LNCaP clone FGC (cell line): Measurements from ENCODE around the gene CASP14.
"Not testable (repeated sequence)": the region's sequence is repeated elsewhere in the genome, so short reads cannot be mapped to it uniquely, and the experiment has no call there.

ENCODE experiments used
- DNase-seq: peaks from one replicate; pipeline ENCODE4 v3.0.0-alpha.2; 2011; ENCODE audit warnings: low read depth
- H3K4me3 ChIP-seq: 2 replicates; pipeline ENCODE4 v1.5.1; 2011; ENCODE audit warnings: mild to moderate bottlenecking, low read depth, low read length, control low read depth
- CTCF ChIP-seq: IDR thresholded peaks from 2 replicates; pipeline ENCODE4 v1.5.1; 2012; ENCODE audit warnings: mild to moderate bottlenecking; ENCODE audit not compliant: control insufficient read depth, insufficient read depth; ENCODE audit errors: extremely low read depth

CASP14 gene

GRCh38 chr19:15042003-15042402, 7.3 kb upstream of the CASP14 start:
- DNase-seq: no peak
- H3K4me3 ChIP-seq: no peak overlapping the region
- TF ChIP-seq CTCF: no peak

DNA sequence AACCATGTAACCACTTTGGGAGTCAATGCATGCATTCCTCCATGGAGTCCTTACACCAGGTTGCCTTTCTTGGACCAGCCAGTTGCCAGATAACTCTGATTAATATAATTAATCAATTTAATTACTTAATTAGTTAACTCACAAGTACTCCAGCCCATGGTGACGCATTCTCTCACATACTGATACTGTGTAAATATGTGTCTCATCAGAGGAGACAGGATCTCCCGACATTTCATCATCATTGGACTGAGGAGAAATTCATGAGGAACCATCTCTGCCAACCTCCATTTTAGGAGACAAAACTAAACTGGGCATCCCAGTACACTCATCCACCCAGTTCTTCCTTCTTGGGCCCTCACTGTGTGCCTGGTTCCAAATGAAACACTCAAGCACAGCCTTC, 6.5 kb upstream of the CASP14 start:
- DNase-seq: no peak
- no peak for TF ChIP-seq CTCF
- no peak overlapping the region for H3K4me3 ChIP-seq

DNA sequence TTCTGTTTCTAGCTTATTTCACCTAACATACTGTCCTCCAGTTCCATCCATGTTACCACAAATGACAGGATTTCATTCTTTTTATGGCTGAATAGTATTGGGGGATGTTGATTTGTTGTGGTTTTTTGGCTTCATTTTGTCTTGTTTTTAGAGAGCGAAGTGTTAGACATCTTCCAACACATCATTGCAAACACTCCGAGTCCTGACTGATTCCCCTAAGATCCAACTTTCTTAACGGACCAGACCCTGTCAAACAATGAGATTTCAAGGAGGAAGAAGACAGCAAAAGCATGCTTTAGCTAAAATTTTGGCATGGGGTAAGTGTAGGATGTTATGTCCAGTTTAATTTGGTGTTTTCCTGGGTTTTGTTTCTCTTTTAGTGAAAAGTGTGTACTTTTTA, 3.8 kb upstream of the CASP14 start:
- H3K4me3 ChIP-seq: no peak overlapping the region
- no peak for TF ChIP-seq CTCF
- no peak for DNase-seq

DNA sequence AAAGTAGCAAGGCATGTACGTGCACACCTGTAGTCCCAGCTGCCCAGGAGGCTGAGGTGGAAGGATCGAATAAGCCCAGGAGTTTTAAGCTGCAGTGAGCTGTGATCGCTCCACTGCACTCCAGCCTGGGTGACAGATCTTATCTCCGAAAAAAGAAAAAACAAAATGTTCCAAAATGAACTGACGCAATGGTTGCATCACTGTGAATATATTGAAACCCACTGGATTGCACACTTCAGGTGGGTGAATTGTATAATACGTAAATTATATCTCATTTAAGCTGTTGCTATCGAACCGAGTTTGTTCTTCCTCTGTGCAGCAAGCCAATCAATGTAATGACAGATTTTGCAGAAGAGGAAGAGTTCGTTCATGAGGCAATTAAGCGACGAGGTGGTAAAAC, 1.6 kb upstream of the CASP14 start:
- DNase-seq: no peak
- H3K4me3 ChIP-seq: no peak overlapping the region
- no peak for TF ChIP-seq CTCF

DNA sequence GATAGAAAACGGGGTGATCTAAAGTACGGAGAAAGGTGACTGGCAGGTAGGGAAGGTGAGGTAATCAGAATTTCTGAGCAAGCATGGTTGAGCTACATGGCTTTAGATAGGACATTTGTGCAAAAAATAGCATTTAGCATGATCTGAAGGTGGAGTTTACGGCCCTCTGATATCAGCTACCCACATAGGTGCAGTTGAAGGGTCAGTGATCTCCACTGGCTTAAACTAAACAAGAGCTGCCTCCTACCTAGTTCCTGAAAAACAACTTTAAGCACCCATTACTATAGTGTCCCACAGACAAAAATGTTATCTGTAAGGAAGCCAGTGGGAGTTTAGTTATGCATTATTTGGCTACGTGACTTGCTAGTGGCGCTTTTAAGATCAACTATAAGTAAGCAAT, 1.2 kb upstream of the CASP14 start:
- H3K4me3 ChIP-seq: no peak overlapping the region
- no peak for DNase-seq
- TF ChIP-seq CTCF: no peak

- H3K4me3 ChIP-seq: no peak overlapping the region
- TF ChIP-seq CTCF: no peak
- no peak for DNase-seq
These were observed 1.4 kb downstream of the CASP14 start for GRCh38 chr19:15050639-15051038.

- DNase-seq: no peak
- H3K4me3 ChIP-seq: no peak overlapping the region
- no peak for TF ChIP-seq CTCF
These were observed 12.8 kb downstream of the CASP14 start for GRCh38 chr19:15062036-15062435.

- not testable (repeated sequence) for H3K4me3 ChIP-seq, DNase-seq
These were observed 21.1 kb downstream of the CASP14 start for GRCh38 chr19:15070386-15070785.
